GM23338 (cell line): ENCODE data around the gene LYZL6. TPM values are rescaled to one million over a fixed set of nuclear protein-coding genes. Genes with fewer than 3 reads are reported as not detected.

Experiments
- ATAC-seq: fragments of 200-7000 bp; cut with Tn5 transposase; 3 replicates; pipeline ENCODE4 v1.9.1; 2020
- DNase-seq: peaks from one replicate; pipeline ENCODE4 v3.0.0-alpha.2; 2015; ENCODE audit warnings: low spot score
- H2AFZ ChIP-seq: fragments of 200-600 bp; sonication (generic); 2 replicates; pipeline ENCODE4 v1.8.0; 2016; ENCODE audit warnings: antibody characterized with exemption, mild to moderate bottlenecking, moderate library complexity
- H3F3A ChIP-seq: fragments of 200-600 bp; sonication (generic); replicated peaks from 2 replicates; pipeline ENCODE4 v1.8.0; 2017; ENCODE audit warnings: antibody characterized with exemption, mixed run types, low read depth
- H3K27ac ChIP-seq: fragments of 200-600 bp; sonication (generic); 2 replicates; pipeline ENCODE4 v1.6.1; 2016; ENCODE audit warnings: low read depth
- H3K27me3 ChIP-seq: fragments of 200-600 bp; sonication (generic); 2 replicates; pipeline ENCODE4 v1.8.0; 2016; ENCODE audit warnings: mild to moderate bottlenecking, mixed run types, moderate library complexity; ENCODE audit not compliant: insufficient read depth
- H3K36me3 ChIP-seq: fragments of 200-600 bp; sonication (generic); 2 replicates; pipeline ENCODE4 v1.8.0; 2016; ENCODE audit warnings: mild to moderate bottlenecking; ENCODE audit not compliant: insufficient read depth
- H3K4me1 ChIP-seq: fragments of 200-600 bp; sonication (generic); 2 replicates; pipeline ENCODE4 v1.8.0; 2016; ENCODE audit warnings: mild to moderate bottlenecking, moderate library complexity; ENCODE audit not compliant: insufficient read depth
- H3K4me2 ChIP-seq: fragments of 200-600 bp; sonication (generic); 2 replicates; pipeline ENCODE4 v1.7.1; 2017; ENCODE audit warnings: mixed run types
- H3K4me3 ChIP-seq: fragments of 200-600 bp; sonication (generic); 2 replicates; pipeline ENCODE4 v1.6.1; 2016; ENCODE audit warnings: mixed run types
- H3K79me2 ChIP-seq: fragments of 200-600 bp; sonication (generic); replicated peaks from 2 replicates; pipeline ENCODE4 v1.8.0; 2017; ENCODE audit warnings: mild to moderate bottlenecking; ENCODE audit not compliant: insufficient read depth
- H3K9me2 ChIP-seq: fragments of 200-600 bp; sonication (generic); 2 replicates; pipeline ENCODE4 v1.8.0; 2017; ENCODE audit not compliant: insufficient read depth
- H4K20me1 ChIP-seq: fragments of 200-600 bp; sonication (generic); replicated peaks from 2 replicates; pipeline ENCODE4 v1.8.0; 2017; ENCODE audit warnings: mild to moderate bottlenecking; ENCODE audit not compliant: insufficient read depth
- H3K27ac Mint-ChIP-seq: 2 replicates; pipeline ENCODE4 v1.8.0; 2020; ENCODE audit warnings: inconsistent platforms, mild to moderate bottlenecking, moderate library complexity, mixed read lengths
- H3K27me3 Mint-ChIP-seq: 3 replicates; pipeline ENCODE4 v1.8.0; 2022; ENCODE audit warnings: low read depth, mild to moderate bottlenecking, moderate library complexity, mixed read lengths, inconsistent platforms; ENCODE audit not compliant: insufficient read depth, poor library complexity
- H3K36me3 Mint-ChIP-seq: 3 replicates; pipeline ENCODE4 v1.8.0; 2021; ENCODE audit warnings: low read depth, mild to moderate bottlenecking, inconsistent platforms, moderate library complexity, mixed read lengths
- H3K4me1 Mint-ChIP-seq: 3 replicates; pipeline ENCODE4 v1.8.0; 2020; ENCODE audit warnings: mild to moderate bottlenecking, inconsistent platforms, mixed read lengths
- H3K4me3 Mint-ChIP-seq: 3 replicates; pipeline ENCODE4 v1.8.0; 2021; ENCODE audit warnings: moderate library complexity, mild to moderate bottlenecking, inconsistent platforms, mixed read lengths
- H3K9me3 Mint-ChIP-seq: 3 replicates; pipeline ENCODE4 v1.8.0; 2020; ENCODE audit warnings: moderate library complexity, mild to moderate bottlenecking, inconsistent platforms, mixed read lengths
- CREB1 ChIP-seq: fragments of 250-450 bp; sonication (Bioruptor Pico); IDR thresholded peaks from 2 replicates; pipeline ENCODE4 v1.5.0; 2020; ENCODE audit warnings: low read depth, mild to moderate bottlenecking, moderate library complexity
- CTCF ChIP-seq, 2 experiments: fragments of 200-600 bp in 1 of 2; sonication (generic) in 1 of 2; conservative IDR thresholded peaks; 2 replicates each; pipeline versions ENCODE4 v1.5.1 to v1.6.1; 2016 to 2017; ENCODE audit warnings: antibody characterized with exemption in 2 of 2, low read depth in 2 of 2, mild to moderate bottlenecking in 2 of 2, moderate library complexity in 1 of 2
- ETS1 ChIP-seq: IDR thresholded peaks from 2 replicates; pipeline ENCODE4 v1.6.1; 2016; ENCODE audit warnings: antibody characterized with exemption
- EZH2 ChIP-seq: fragments of 200-600 bp; sonication (generic); IDR thresholded peaks from one replicate; pipeline ENCODE4 v1.8.0; 2017; ENCODE audit warnings: antibody characterized with exemption, mild to moderate bottlenecking, low read depth; ENCODE audit not compliant: unreplicated experiment
- EZH2phosphoT487 ChIP-seq: fragments of 200-600 bp; sonication (generic); IDR thresholded peaks from one replicate; pipeline ENCODE4 v1.8.1; 2018; ENCODE audit warnings: antibody characterized with exemption; ENCODE audit not compliant: unreplicated experiment
- JUNB ChIP-seq: IDR thresholded peaks from one replicate; pipeline ENCODE4 v1.6.1; 2016; ENCODE audit warnings: antibody characterized with exemption; ENCODE audit not compliant: unreplicated experiment
- NANOG ChIP-seq: IDR thresholded peaks from 2 replicates; pipeline ENCODE4 v1.6.1; 2016; ENCODE audit warnings: antibody characterized with exemption, borderline replicate concordance
- POLR2AphosphoS5 ChIP-seq: IDR thresholded peaks from 2 replicates; pipeline ENCODE4 v1.6.1; 2016; ENCODE audit warnings: antibody characterized with exemption, low read depth
- REST ChIP-seq: IDR thresholded peaks from one replicate; pipeline ENCODE4 v1.6.1; 2018; ENCODE audit warnings: antibody characterized with exemption; ENCODE audit not compliant: unreplicated experiment
- STAT1 ChIP-seq: IDR thresholded peaks from one replicate; pipeline ENCODE4 v1.6.1; 2016; ENCODE audit warnings: antibody characterized with exemption; ENCODE audit not compliant: unreplicated experiment
- ZNF114 ChIP-seq: fragments of 250-450 bp; sonication (Bioruptor Pico); IDR thresholded peaks from 2 replicates; pipeline ENCODE4 v1.5.0; 2020; ENCODE audit warnings: mild to moderate bottlenecking, moderate library complexity
- ZNF331 ChIP-seq: fragments of 250-450 bp; sonication (Bioruptor Pico); IDR thresholded peaks from 2 replicates; pipeline ENCODE4 v1.5.0; 2020; ENCODE audit warnings: low read depth, mild to moderate bottlenecking, moderate library complexity
- ZNF462 ChIP-seq: fragments of 250-450 bp; sonication (Bioruptor Pico); IDR thresholded peaks from 2 replicates; pipeline ENCODE4 v1.5.0; 2020; ENCODE audit warnings: mild to moderate bottlenecking, moderate library complexity
- polyA plus RNA-seq: library from polyadenylated mRNA; unstranded; fragments of >200 nt; fragmentation: Nextera tagmentation; extraction: Ambion mirVana; gene quantifications from 2 replicates; pipeline ENCODE4 v1.2.1, GENCODE V29; 2016
- total RNA-seq: library from RNA; depleted of rRNA; stranded (reverse); fragments of >200 nt; shearing (Covaris generic); gene quantifications from 2 replicates; pipeline ENCODE4 v1.2.3, GENCODE V29; 2014

LYZL6 gene
- total and polyA plus RNA-seq, 2 experiments from 2014 or later: not detected

GRCh38 chr17:35923609-35924114, 19.9 kb downstream of the LYZL6 start:
- DNase-seq: no peak
- Histone ChIP-seq H3K4me2 (no peak overlapping the region), H3F3A (no peaks in the 10 kb centered on the region), H4K20me1 (no peaks in the 10 kb centered on the region; the same call in 1 of the 2 replicates), H3K36me3 (no peaks in the 10 kb centered on the region), H3K9me2 (no peaks in the 10 kb centered on the region), H2AFZ (no peak overlapping the region), H3K4me1 (no peaks in the 10 kb centered on the region), H3K79me2 (no peaks in the 10 kb centered on the region), H3K27me3 (no peaks in the 10 kb centered on the region), H3K4me3 (no peak overlapping the region), H3K27ac (no peak overlapping the region)
- H3K27me3 Mint-ChIP-seq: no peaks in the 10 kb centered on the region
- TF ChIP-seq STAT1 (no peak), CTCF (conservative IDR thresholded peaks at IDR 0.05; ENCODE audit: low read depth in 2 of 2) (no peak), ZNF331 (CRISPR knock-in tag) (no peak), REST (no peak), POLR2AphosphoS5 (no peak), NANOG (no peak), CREB1 (no peak), ZNF462 (CRISPR knock-in tag) (no peak), EZH2phosphoT487 (no peak), JUNB (no peak), ETS1 (no peak), EZH2 (no peak), ZNF114 (CRISPR knock-in tag) (no peak)
- H3K27ac Mint-ChIP-seq: no peak overlapping the region
- peaks cover 11% of the 10 kb centered on the region; the same call in 2 of the 3 replicates for H3K36me3 Mint-ChIP-seq
- H3K4me3 Mint-ChIP-seq: no peak overlapping the region
- no peak for ATAC-seq
- H3K4me1 Mint-ChIP-seq: peaks cover 3% of the 10 kb centered on the region; the same call in 1 of the 3 replicates
- no peaks in the 10 kb centered on the region for H3K9me3 Mint-ChIP-seq
